OCI-LY1 (cell line): Measurements from ENCODE around the gene DOCK2.

Source experiments
- H2AFZ ChIP-seq: fragments of 200-600 bp; sonication (generic), shearing (Covaris generic); 2 replicates; pipeline ENCODE4 v1.6.0; 2014; ENCODE audit warnings: antibody characterized with exemption, mild to moderate bottlenecking, low read length
- H3F3A ChIP-seq: fragments of 200-600 bp; sonication (generic), shearing (Covaris generic); 2 replicates; pipeline ENCODE4 v1.6.0; 2014; ENCODE audit warnings: mild to moderate bottlenecking, antibody characterized with exemption, low read length, moderate library complexity; ENCODE audit not compliant: insufficient read depth
- H3K27ac ChIP-seq: fragments of 200-600 bp; sonication (generic); 2 replicates; pipeline ENCODE4 v1.5.1; 2014; ENCODE audit warnings: low read length, mixed run types, mild to moderate bottlenecking, low read depth; ENCODE audit not compliant: poor library complexity, severe bottlenecking
- H3K27me3 ChIP-seq: fragments of 200-600 bp; sonication (generic); 2 replicates; pipeline ENCODE4 v1.6.0; 2014; ENCODE audit warnings: antibody characterized with exemption, mild to moderate bottlenecking, low read length, moderate library complexity; ENCODE audit not compliant: insufficient read depth
- H3K36me3 ChIP-seq: fragments of 200-600 bp; sonication (generic); 2 replicates; pipeline ENCODE4 v1.6.1; 2014; ENCODE audit warnings: mild to moderate bottlenecking, antibody characterized with exemption, low read length, moderate library complexity, mixed read lengths; ENCODE audit not compliant: insufficient read depth
- H3K4me1 ChIP-seq: fragments of 200-600 bp; sonication (generic); 2 replicates; pipeline ENCODE4 v1.5.1; 2014; ENCODE audit warnings: mild to moderate bottlenecking, low read length, moderate library complexity; ENCODE audit not compliant: insufficient read depth, severe bottlenecking
- H3K4me2 ChIP-seq: fragments of 200-600 bp; sonication (generic), shearing (Covaris generic); 2 replicates; pipeline ENCODE4 v1.6.1; 2014; ENCODE audit warnings: low read length
- H3K4me3 ChIP-seq: fragments of 200-600 bp; sonication (generic); 2 replicates; pipeline ENCODE4 v1.5.1; 2014; ENCODE audit warnings: low read length, low read depth, mild to moderate bottlenecking, mixed read lengths; ENCODE audit not compliant: poor library complexity, severe bottlenecking
- H3K79me2 ChIP-seq: fragments of 200-600 bp; shearing (Covaris generic); 2 replicates; pipeline ENCODE4 v1.6.1; 2016; ENCODE audit warnings: mixed run types, low read length, mixed read lengths; ENCODE audit not compliant: insufficient read depth
- H3K9ac ChIP-seq: fragments of 200-600 bp; sonication (generic), shearing (Covaris generic); 2 replicates; pipeline ENCODE4 v1.6.1; 2014; ENCODE audit warnings: mild to moderate bottlenecking, low read length, mixed read lengths
- H3K9me2 ChIP-seq: fragments of 200-600 bp; sonication (generic), shearing (Covaris generic); 2 replicates; pipeline ENCODE4 v1.6.1; 2014; ENCODE audit warnings: low read depth, mild to moderate bottlenecking, low read length, mixed read lengths
- H3K9me3 ChIP-seq: fragments of 200-600 bp; shearing (Covaris generic); 2 replicates; pipeline ENCODE4 v1.6.1; 2014; ENCODE audit warnings: low read length, mixed read lengths
- H4K20me1 ChIP-seq: fragments of 200-600 bp; sonication (generic), shearing (Covaris generic); 2 replicates; pipeline ENCODE4 v1.6.0; 2016; ENCODE audit warnings: mild to moderate bottlenecking, low read length; ENCODE audit not compliant: insufficient read depth
- EZH2 ChIP-seq: fragments of 200-600 bp; sonication (generic), shearing (Covaris generic); IDR thresholded peaks from 2 replicates; pipeline ENCODE4 v1.8.0; 2017; ENCODE audit warnings: borderline replicate concordance, mixed run types, mild to moderate bottlenecking, antibody characterized with exemption, low read length, moderate library complexity, mixed read lengths
- TF ChIP-seq, protein P1 (sequence below): fragments of 200-600 bp; sonication (generic), shearing (Covaris generic); IDR thresholded peaks from 2 replicates; pipeline ENCODE4 v1.5.1; 2017; ENCODE audit warnings: mild to moderate bottlenecking, antibody characterized with exemption, low read length, moderate library complexity, mixed read lengths

Gene DOCK2

DNA sequence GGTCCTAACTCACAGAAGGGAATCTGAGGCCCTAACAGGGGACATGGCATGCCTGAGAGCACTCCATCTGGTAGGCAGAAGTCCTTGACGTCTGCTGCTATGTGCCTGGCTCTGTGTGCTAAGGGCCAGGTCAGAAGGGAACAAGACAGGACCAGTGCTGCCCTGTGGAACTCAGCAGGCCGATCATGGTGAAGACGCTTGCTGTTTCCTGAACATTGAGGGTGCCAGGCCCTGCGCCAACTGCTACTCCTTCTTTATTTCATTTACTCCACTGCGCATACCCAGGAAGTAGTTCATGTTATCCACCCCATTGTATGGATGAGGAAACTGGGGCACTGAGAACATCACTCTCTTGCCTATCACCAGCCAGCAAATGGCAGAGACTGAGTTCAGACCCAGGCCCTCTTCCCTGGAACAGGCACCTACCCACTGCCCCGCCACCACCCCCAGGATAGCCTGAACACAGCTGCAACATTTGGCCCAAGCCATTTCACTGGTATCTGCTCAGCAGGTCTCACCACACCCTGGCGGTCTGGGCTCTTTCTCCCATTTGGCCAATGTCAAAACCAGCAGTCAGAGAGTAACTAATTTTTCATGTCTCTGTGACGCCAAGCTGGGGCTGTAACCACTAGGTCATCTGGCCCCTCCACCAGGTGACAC is 443.8 kb downstream of the DOCK2 start:
- no peaks in the 10 kb centered on the region for H4K20me1 ChIP-seq
- no peaks in the 10 kb centered on the region for H3K9me2 ChIP-seq
- H3K27ac ChIP-seq = no peak overlapping the region
- H3F3A ChIP-seq = no peaks in the 10 kb centered on the region
- no peaks in the 10 kb centered on the region for H3K4me1 ChIP-seq
- H2AFZ ChIP-seq = no peak overlapping the region
- peaks cover 97% of the 10 kb centered on the region for H3K36me3 ChIP-seq
- no peaks in the 10 kb centered on the region for H3K27me3 ChIP-seq
- H3K79me2 ChIP-seq = no peaks in the 10 kb centered on the region
- TF ChIP-seq, protein P1, sequence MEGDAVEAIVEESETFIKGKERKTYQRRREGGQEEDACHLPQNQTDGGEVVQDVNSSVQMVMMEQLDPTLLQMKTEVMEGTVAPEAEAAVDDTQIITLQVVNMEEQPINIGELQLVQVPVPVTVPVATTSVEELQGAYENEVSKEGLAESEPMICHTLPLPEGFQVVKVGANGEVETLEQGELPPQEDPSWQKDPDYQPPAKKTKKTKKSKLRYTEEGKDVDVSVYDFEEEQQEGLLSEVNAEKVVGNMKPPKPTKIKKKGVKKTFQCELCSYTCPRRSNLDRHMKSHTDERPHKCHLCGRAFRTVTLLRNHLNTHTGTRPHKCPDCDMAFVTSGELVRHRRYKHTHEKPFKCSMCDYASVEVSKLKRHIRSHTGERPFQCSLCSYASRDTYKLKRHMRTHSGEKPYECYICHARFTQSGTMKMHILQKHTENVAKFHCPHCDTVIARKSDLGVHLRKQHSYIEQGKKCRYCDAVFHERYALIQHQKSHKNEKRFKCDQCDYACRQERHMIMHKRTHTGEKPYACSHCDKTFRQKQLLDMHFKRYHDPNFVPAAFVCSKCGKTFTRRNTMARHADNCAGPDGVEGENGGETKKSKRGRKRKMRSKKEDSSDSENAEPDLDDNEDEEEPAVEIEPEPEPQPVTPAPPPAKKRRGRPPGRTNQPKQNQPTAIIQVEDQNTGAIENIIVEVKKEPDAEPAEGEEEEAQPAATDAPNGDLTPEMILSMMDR = no peak
- no peak for TF ChIP-seq EZH2
- H3K4me2 ChIP-seq = no peak overlapping the region
- no peaks in the 10 kb centered on the region for H3K9me3 ChIP-seq
- no peak overlapping the region for H3K9ac ChIP-seq
- H3K4me3 ChIP-seq = no peak overlapping the region

DNA sequence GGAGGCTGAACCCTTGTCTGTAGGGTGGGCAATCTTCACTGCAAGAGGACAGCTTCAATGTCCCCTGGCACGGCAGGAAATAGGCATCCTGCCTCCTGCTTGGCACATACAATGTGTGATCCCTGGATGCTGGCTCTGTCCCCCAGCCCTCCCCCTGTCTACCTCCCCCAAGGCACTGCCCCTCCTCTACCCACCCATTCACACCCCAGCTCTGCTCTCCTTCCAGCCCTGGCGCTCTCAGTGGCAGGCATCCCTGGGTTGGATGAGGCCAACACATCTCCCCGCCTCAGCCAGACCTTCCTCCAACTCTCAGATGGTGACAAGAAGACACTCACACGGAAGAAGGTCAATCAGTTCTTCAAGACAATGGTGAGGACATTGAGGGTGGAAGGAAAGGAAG is 444.5 kb downstream of the DOCK2 start:
- H3K9me2 ChIP-seq = no peaks in the 10 kb centered on the region
- H3K36me3 ChIP-seq = peaks cover 90% of the 10 kb centered on the region
- H3K9me3 ChIP-seq = no peaks in the 10 kb centered on the region
- H3K4me1 ChIP-seq = no peaks in the 10 kb centered on the region
- no peak overlapping the region for H3K4me2 ChIP-seq
- TF ChIP-seq EZH2 = no peak
- TF ChIP-seq, protein P1 = no peak
- H3K4me3 ChIP-seq = no peak overlapping the region
- no peaks in the 10 kb centered on the region for H4K20me1 ChIP-seq
- no peaks in the 10 kb centered on the region for H3K79me2 ChIP-seq
- H3K9ac ChIP-seq = no peak overlapping the region
- no peaks in the 10 kb centered on the region for H3K27me3 ChIP-seq
- H3F3A ChIP-seq = no peaks in the 10 kb centered on the region
- no peak overlapping the region for H2AFZ ChIP-seq
- no peak overlapping the region for H3K27ac ChIP-seq

DNA sequence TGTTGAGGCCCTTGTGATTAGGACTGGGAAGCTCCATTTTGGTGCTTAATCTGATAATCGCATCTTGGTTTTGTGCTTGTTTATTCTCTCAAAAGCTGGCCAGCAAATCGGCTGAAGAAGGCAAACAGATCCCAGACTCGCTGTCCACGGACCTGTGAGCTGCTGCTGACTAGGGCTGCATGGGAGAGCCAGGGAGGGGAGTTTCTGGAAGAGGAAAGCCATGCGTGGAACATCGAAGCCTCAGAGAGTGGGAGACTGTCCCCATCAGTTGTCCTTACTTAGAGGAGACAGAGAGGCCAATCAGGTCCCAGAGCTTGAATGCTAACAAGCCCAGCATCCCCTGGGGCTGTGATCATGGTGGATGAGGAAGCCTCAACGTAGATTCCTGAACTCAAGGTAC is 445.6 kb downstream of the DOCK2 start:
- no peaks in the 10 kb centered on the region for H3K27me3 ChIP-seq
- H3K79me2 ChIP-seq = no peaks in the 10 kb centered on the region
- TF ChIP-seq, protein P1 = no peak
- TF ChIP-seq EZH2 = no peak

More for the DNA sequence above, 445.6 kb downstream of the DOCK2 start:
- H3K9me3 ChIP-seq = no peaks in the 10 kb centered on the region
- H3F3A ChIP-seq = no peaks in the 10 kb centered on the region
- H4K20me1 ChIP-seq = no peaks in the 10 kb centered on the region
- H3K4me3 ChIP-seq = no peak overlapping the region
- no peak overlapping the region for H2AFZ ChIP-seq
- no peak overlapping the region for H3K27ac ChIP-seq
- H3K36me3 ChIP-seq = peaks cover 80% of the 10 kb centered on the region
- H3K4me2 ChIP-seq = no peak overlapping the region
- H3K9ac ChIP-seq = no peak overlapping the region
- no peaks in the 10 kb centered on the region for H3K4me1 ChIP-seq
- no peaks in the 10 kb centered on the region for H3K9me2 ChIP-seq
